SU-DHL-6 (cell line): ENCODE data around the gene ZNF830.

Experiments used
- CTCF ChIP-seq: fragments of 200-600 bp; sonication (generic); IDR thresholded peaks from one replicate; pipeline ENCODE4 v1.5.1; 2017; ENCODE audit warnings: antibody characterized with exemption, mild to moderate bottlenecking, low read length, moderate library complexity; ENCODE audit not compliant: insufficient read depth, poor library complexity, severe bottlenecking
- EZH2phosphoT487 ChIP-seq: fragments of 200-600 bp; sonication (generic), shearing (Covaris generic); conservative IDR thresholded peaks from 2 replicates; pipeline ENCODE4 v1.6.1; 2018; ENCODE audit warnings: mild to moderate bottlenecking, antibody characterized with exemption, low read length, moderate library complexity, mixed read lengths

GRCh38 chr17:34996422-34997285 is 35.3 kb downstream of the ZNF830 start:
- TF ChIP-seq CTCF (no peak), EZH2phosphoT487 (no peak)
